WTC11 (cell line): Measurements from ENCODE around the gene WDR18. TPM values are rescaled to one million over a fixed set of nuclear protein-coding genes. Genes with fewer than 3 reads are reported as not detected.
A peak's percentile ranks its signal among the peaks of the same experiment; 100 is the strongest.

Experiments
- ATAC-seq: fragments of 200-7000 bp; cut with Tn5 transposase; 2 replicates; pipeline ENCODE4 v1.10.0; 2021; ENCODE audit warnings: mild to moderate bottlenecking, moderate library complexity
- CTCF ChIA-PET: fragments of 300-600 bp; sonication (Branson Sonifier 250); formaldehyde crosslinking; loops from one replicate; lab custom pipeline; 2021; ENCODE audit warnings: antibody characterized with exemption; lab: Charles Lee
- POLR2A ChIA-PET: fragments of 350-600 bp; sonication (Branson Sonifier 250); formaldehyde crosslinking; loops from one replicate; lab custom pipeline; 2021; ENCODE audit warnings: antibody characterized with exemption; lab: Charles Lee
- DNase-seq: peaks from one replicate; pipeline ENCODE4 v3.0.0; 2021; ENCODE audit warnings: low spot score
- H3K27ac Mint-ChIP-seq: 2 replicates; pipeline ENCODE4 v1.8.0; 2021; ENCODE audit warnings: mixed read lengths
- H3K27me3 Mint-ChIP-seq: 2 replicates; pipeline ENCODE4 v1.8.0; 2021; ENCODE audit warnings: low read depth, mild to moderate bottlenecking, moderate library complexity, mixed read lengths
- H3K36me3 Mint-ChIP-seq: 2 replicates; pipeline ENCODE4 v1.8.0; 2021; ENCODE audit warnings: mixed read lengths
- H3K4me1 Mint-ChIP-seq: 2 replicates; pipeline ENCODE4 v1.8.0; 2022; ENCODE audit warnings: mixed read lengths
- H3K4me3 Mint-ChIP-seq: 2 replicates; pipeline ENCODE4 v1.8.0; 2021; ENCODE audit warnings: mild to moderate bottlenecking, moderate library complexity, mixed read lengths
- H3K9me3 Mint-ChIP-seq: 2 replicates; pipeline ENCODE4 v1.8.0; 2021; ENCODE audit warnings: mixed read lengths
- ATF3 ChIP-seq: sonication (generic); formaldehyde crosslinking; conservative IDR thresholded peaks from 2 replicates; pipeline ENCODE4 v1.8.1; 2022; ENCODE audit warnings: mild to moderate bottlenecking, missing genetic modification reagents
- CREB1 ChIP-seq: sonication (generic); formaldehyde crosslinking; IDR thresholded peaks from 2 replicates; pipeline ENCODE4 v1.8.0; 2023; ENCODE audit warnings: mild to moderate bottlenecking, missing genetic modification reagents
- CREM ChIP-seq: sonication (generic); formaldehyde crosslinking; IDR thresholded peaks from 2 replicates; pipeline ENCODE4 v1.8.1; 2022; ENCODE audit warnings: mild to moderate bottlenecking, missing genetic modification reagents, moderate library complexity
- E2F4 ChIP-seq: sonication (generic); formaldehyde crosslinking; IDR thresholded peaks from 2 replicates; pipeline ENCODE4 v1.8.1; 2022; ENCODE audit warnings: low read depth, mild to moderate bottlenecking, moderate library complexity, missing genetic modification reagents, borderline replicate concordance
- E2F5 ChIP-seq: sonication (generic); formaldehyde crosslinking; IDR thresholded peaks from 2 replicates; pipeline ENCODE4 v1.8.1; 2022; ENCODE audit warnings: mild to moderate bottlenecking, moderate library complexity, missing genetic modification reagents
- ERG ChIP-seq: fragments of 250-450 bp; sonication (Bioruptor Pico); IDR thresholded peaks from 2 replicates; pipeline ENCODE4 v1.8.0; 2021; ENCODE audit warnings: mild to moderate bottlenecking
- ESRRA ChIP-seq: sonication (generic); formaldehyde crosslinking; IDR thresholded peaks from 2 replicates; pipeline ENCODE4 v1.8.1; 2022; ENCODE audit warnings: mild to moderate bottlenecking, missing genetic modification reagents, borderline replicate concordance
- ETV6 ChIP-seq: sonication (generic); formaldehyde crosslinking; IDR thresholded peaks from 2 replicates; pipeline ENCODE4 v1.8.1; 2022; ENCODE audit warnings: mild to moderate bottlenecking, missing genetic modification reagents
- FOXP4 ChIP-seq: sonication (generic); formaldehyde crosslinking; IDR thresholded peaks from 2 replicates; pipeline ENCODE4 v1.8.0; 2022; ENCODE audit warnings: mild to moderate bottlenecking, missing genetic modification reagents
- IRF2 ChIP-seq: sonication (generic); formaldehyde crosslinking; IDR thresholded peaks from 2 replicates; pipeline ENCODE4 v1.8.0; 2022; ENCODE audit warnings: low read depth, missing genetic modification reagents, borderline replicate concordance
- JAZF1 ChIP-seq: fragments of 250-450 bp; sonication (Bioruptor Pico); IDR thresholded peaks from 2 replicates; pipeline ENCODE4 v1.9.0; 2021; ENCODE audit warnings: moderate library complexity, mild to moderate bottlenecking, inconsistent platforms
- MAX ChIP-seq: sonication (generic); formaldehyde crosslinking; IDR thresholded peaks from 2 replicates; pipeline ENCODE4 v1.8.0; 2022; ENCODE audit warnings: mild to moderate bottlenecking, missing genetic modification reagents
- MXD4 ChIP-seq: fragments of 250-450 bp; sonication (Bioruptor Pico); IDR thresholded peaks from 2 replicates; pipeline ENCODE4 v1.8.0; 2021; ENCODE audit warnings: mild to moderate bottlenecking, moderate library complexity, borderline replicate concordance
- MYBL2 ChIP-seq: sonication (generic); formaldehyde crosslinking; IDR thresholded peaks from 2 replicates; pipeline ENCODE4 v1.8.1; 2023; ENCODE audit warnings: mild to moderate bottlenecking, moderate library complexity, missing genetic modification reagents
- NFATC4 ChIP-seq: fragments of 250-450 bp; sonication (Bioruptor Pico); IDR thresholded peaks from 2 replicates; pipeline ENCODE4 v1.9.0; 2021; ENCODE audit warnings: mild to moderate bottlenecking
- NR1H2 ChIP-seq: sonication (generic); formaldehyde crosslinking; IDR thresholded peaks from 2 replicates; pipeline ENCODE4 v1.9.0; 2021; ENCODE audit warnings: mild to moderate bottlenecking, moderate library complexity, missing genetic modification reagents
- NR3C1 ChIP-seq: sonication (generic); formaldehyde crosslinking; conservative IDR thresholded peaks from 2 replicates; pipeline ENCODE4 v1.8.1; 2023; ENCODE audit warnings: low read depth, mild to moderate bottlenecking, missing genetic modification reagents
- PREB ChIP-seq: sonication (generic); formaldehyde crosslinking; IDR thresholded peaks from 2 replicates; pipeline ENCODE4 v1.8.1; 2022; ENCODE audit warnings: mild to moderate bottlenecking, missing genetic modification reagents, moderate library complexity, borderline replicate concordance
- PRRX2 ChIP-seq: fragments of 250-450 bp; sonication (Bioruptor Pico); IDR thresholded peaks from 2 replicates; pipeline ENCODE4 v1.8.0; 2021; ENCODE audit warnings: mild to moderate bottlenecking
- RELA ChIP-seq: sonication (generic); formaldehyde crosslinking; IDR thresholded peaks from 2 replicates; pipeline ENCODE4 v1.8.1; 2022; ENCODE audit warnings: missing genetic modification reagents, mild to moderate bottlenecking, borderline replicate concordance
- RORB ChIP-seq: fragments of 250-450 bp; sonication (Bioruptor Pico); IDR thresholded peaks from 2 replicates; pipeline ENCODE4 v1.9.0; 2021; ENCODE audit warnings: mild to moderate bottlenecking
- SMAD3 ChIP-seq: sonication (generic); formaldehyde crosslinking; IDR thresholded peaks from 2 replicates; pipeline ENCODE4 v1.8.0; 2022; ENCODE audit warnings: missing genetic modification reagents, mild to moderate bottlenecking, borderline replicate concordance
- SP1 ChIP-seq: sonication (generic); formaldehyde crosslinking; conservative IDR thresholded peaks from 2 replicates; pipeline ENCODE4 v1.8.1; 2022; ENCODE audit warnings: missing genetic modification reagents
- ZMAT4 ChIP-seq: fragments of 250-450 bp; sonication (Bioruptor Pico); IDR thresholded peaks from 2 replicates; pipeline ENCODE4 v1.9.0; 2021; ENCODE audit warnings: mild to moderate bottlenecking
- ZNF138 ChIP-seq: sonication (generic); formaldehyde crosslinking; conservative IDR thresholded peaks from 2 replicates; pipeline ENCODE4 v1.8.1; 2022; ENCODE audit warnings: mild to moderate bottlenecking, moderate library complexity, missing genetic modification reagents
- ZNF219 ChIP-seq: sonication (generic); formaldehyde crosslinking; IDR thresholded peaks from 2 replicates; pipeline ENCODE4 v1.8.0; 2023; ENCODE audit warnings: missing genetic modification reagents, mild to moderate bottlenecking, borderline replicate concordance
- ZNF263 ChIP-seq: sonication (generic); formaldehyde crosslinking; IDR thresholded peaks from 2 replicates; pipeline ENCODE4 v1.8.1; 2022; ENCODE audit warnings: low read depth, mild to moderate bottlenecking, moderate library complexity, missing genetic modification reagents
- ZNF281 ChIP-seq: sonication (generic); formaldehyde crosslinking; IDR thresholded peaks from 2 replicates; pipeline ENCODE4 v1.8.0; 2023; ENCODE audit warnings: mild to moderate bottlenecking, missing genetic modification reagents
- total RNA-seq: library from RNA; stranded (reverse); gene quantifications from 3 replicates; pipeline ENCODE4 v1.2.3, GENCODE V29; 2021

Gene WDR18
- total RNA-seq, 1 experiment from 2014 or later, result 140 TPM

- no peak overlapping the region for H3K4me3 Mint-ChIP-seq
- ATAC-seq, result no peak
- CTCF ChIA-PET, result interaction anchor here (1.2 to 1.3 kb wide), 2 partner anchors 90 to 252 kb away, joined by 3 read pairs; no protein-coding TSS in a partner anchor
- DNase-seq, result peak; percentile 12
- POLR2A ChIA-PET, result no interaction called here
- H3K4me1 Mint-ChIP-seq, result peaks cover 5% of the 10 kb centered on the region; the same call in 1 of the 2 replicates
- H3K36me3 Mint-ChIP-seq, result peaks cover 14% of the 10 kb centered on the region
- no peak overlapping the region for H3K27ac Mint-ChIP-seq
- H3K9me3 Mint-ChIP-seq, result no peaks in the 10 kb centered on the region
- H3K27me3 Mint-ChIP-seq, result peaks cover 7% of the 10 kb centered on the region
- TF ChIP-seq ZNF281 (CRISPR knock-in tag), result no peak
- TF ChIP-seq MAX (CRISPR knock-in tag), result no peak
- TF ChIP-seq E2F5 (CRISPR knock-in tag), result no peak
- TF ChIP-seq E2F4 (CRISPR knock-in tag), result no peak
- no peak for TF ChIP-seq JAZF1 (CRISPR knock-in tag)
- TF ChIP-seq SMAD3, result no peak
- no peak for TF ChIP-seq NR3C1 (CRISPR knock-in tag)
- no peak for TF ChIP-seq MYBL2 (CRISPR knock-in tag)
- TF ChIP-seq ZNF263 (CRISPR knock-in tag), result no peak
- no peak for TF ChIP-seq IRF2 (CRISPR knock-in tag)
- 0 out of 2 replicates have a peak, but pooled peaks have one; percentile 42 for TF ChIP-seq ATF3 (CRISPR knock-in tag)
- no peak for TF ChIP-seq NR1H2 (CRISPR knock-in tag)
- no peak for TF ChIP-seq ERG (CRISPR knock-in tag)
- TF ChIP-seq ESRRA (CRISPR knock-in tag), result no peak
- no peak for TF ChIP-seq PRRX2 (CRISPR knock-in tag)
- TF ChIP-seq ZNF219 (CRISPR knock-in tag), result no peak
- no peak for TF ChIP-seq CREM (CRISPR knock-in tag)
- TF ChIP-seq ETV6 (CRISPR knock-in tag), result no peak
- peak; percentile 53; the same call in 1 of the 2 replicates for TF ChIP-seq SP1
- TF ChIP-seq FOXP4 (CRISPR knock-in tag), result no peak
- TF ChIP-seq PREB (CRISPR knock-in tag), result no peak
- peak; percentile 18; the same call in 1 of the 2 replicates for TF ChIP-seq RELA (CRISPR knock-in tag)
- no peak for TF ChIP-seq MXD4
- no peak for TF ChIP-seq CREB1 (CRISPR knock-in tag)
- TF ChIP-seq NFATC4 (CRISPR knock-in tag), result no peak
- no peak for TF ChIP-seq ZNF138 (CRISPR knock-in tag)
- no peak for TF ChIP-seq RORB (CRISPR knock-in tag)
- TF ChIP-seq ZMAT4 (CRISPR knock-in tag), result no peak
Observed at GRCh38 chr19:991932-992669, 8.0 kb downstream of the WDR18 start.
